Measurements from ENCODE around the gene FPR3. TPM values are rescaled to one million over a fixed set of nuclear protein-coding genes. Genes with fewer than 3 reads are reported as not detected.
A peak's percentile ranks its signal among the peaks of the same experiment; 100 is the strongest.
"Not testable (repeated sequence)": the region's sequence is repeated elsewhere in the genome, so short reads cannot be mapped to it uniquely, and the experiment has no call there.

FPR3 gene
- total RNA-seq, 4 donors from 2014 or later = 3.4 to 4.8 TPM; not detected in 2

DNA sequence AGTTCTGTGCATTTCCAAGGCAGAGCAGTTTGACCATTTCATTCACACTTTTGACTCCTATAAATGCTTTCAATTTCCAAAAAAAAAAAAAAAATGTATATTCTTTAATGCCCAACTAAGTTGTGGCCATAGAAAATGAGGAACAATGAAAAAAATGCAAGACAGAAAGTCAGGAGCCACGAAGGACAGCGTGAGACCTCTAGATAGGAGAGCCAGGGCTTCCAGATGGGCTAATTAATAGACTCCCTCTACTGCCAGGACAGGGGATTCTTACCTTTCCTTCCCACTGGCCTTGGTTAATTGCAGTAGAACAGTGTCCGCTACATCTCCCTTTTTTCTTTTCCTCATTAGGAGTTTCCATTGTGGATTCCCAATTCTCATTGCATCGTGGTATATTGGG is 8.6 kb downstream of the FPR3 start:
- no peak for TF ChIP-seq POLR2A (IDR thresholded peaks at IDR 0.05)
- TF ChIP-seq, protein P1, sequence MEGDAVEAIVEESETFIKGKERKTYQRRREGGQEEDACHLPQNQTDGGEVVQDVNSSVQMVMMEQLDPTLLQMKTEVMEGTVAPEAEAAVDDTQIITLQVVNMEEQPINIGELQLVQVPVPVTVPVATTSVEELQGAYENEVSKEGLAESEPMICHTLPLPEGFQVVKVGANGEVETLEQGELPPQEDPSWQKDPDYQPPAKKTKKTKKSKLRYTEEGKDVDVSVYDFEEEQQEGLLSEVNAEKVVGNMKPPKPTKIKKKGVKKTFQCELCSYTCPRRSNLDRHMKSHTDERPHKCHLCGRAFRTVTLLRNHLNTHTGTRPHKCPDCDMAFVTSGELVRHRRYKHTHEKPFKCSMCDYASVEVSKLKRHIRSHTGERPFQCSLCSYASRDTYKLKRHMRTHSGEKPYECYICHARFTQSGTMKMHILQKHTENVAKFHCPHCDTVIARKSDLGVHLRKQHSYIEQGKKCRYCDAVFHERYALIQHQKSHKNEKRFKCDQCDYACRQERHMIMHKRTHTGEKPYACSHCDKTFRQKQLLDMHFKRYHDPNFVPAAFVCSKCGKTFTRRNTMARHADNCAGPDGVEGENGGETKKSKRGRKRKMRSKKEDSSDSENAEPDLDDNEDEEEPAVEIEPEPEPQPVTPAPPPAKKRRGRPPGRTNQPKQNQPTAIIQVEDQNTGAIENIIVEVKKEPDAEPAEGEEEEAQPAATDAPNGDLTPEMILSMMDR (IDR thresholded peaks at IDR 0.05) = no peak
- H3K27ac ChIP-seq = peak overlapping the region in 1 of 4 donors; percentile 53
- no peaks in the 10 kb centered on the region for H3K36me3 ChIP-seq
- intact Hi-C loops (cut with DNase I; ENCODE audit: low total_unique reads) = no loop called here
- no peak for DNase-seq
- 59 to 66% methylated on average over 4 of the region's 4 CpGs for WGBS, 2 donors (ENCODE audit: low coverage in 1 of 2)
- H3K9me3 ChIP-seq = no peaks in the 10 kb centered on the region
- H3K4me3 ChIP-seq = no peak overlapping the region
- H3K4me1 ChIP-seq = peaks cover 0 to 5% (median 0%) of the 10 kb centered on the region in 4 donors
- in situ Hi-C loops (cut with MboI; ENCODE audit: low pct_ligation_motif_present in 1 of 4, low pct_unique_long_range_greater_than_20kb in 1 of 4, low sequenced_read_pairs in 3 of 4) = no loop called here
- no peaks in the 10 kb centered on the region for H3K27me3 ChIP-seq

DNA sequence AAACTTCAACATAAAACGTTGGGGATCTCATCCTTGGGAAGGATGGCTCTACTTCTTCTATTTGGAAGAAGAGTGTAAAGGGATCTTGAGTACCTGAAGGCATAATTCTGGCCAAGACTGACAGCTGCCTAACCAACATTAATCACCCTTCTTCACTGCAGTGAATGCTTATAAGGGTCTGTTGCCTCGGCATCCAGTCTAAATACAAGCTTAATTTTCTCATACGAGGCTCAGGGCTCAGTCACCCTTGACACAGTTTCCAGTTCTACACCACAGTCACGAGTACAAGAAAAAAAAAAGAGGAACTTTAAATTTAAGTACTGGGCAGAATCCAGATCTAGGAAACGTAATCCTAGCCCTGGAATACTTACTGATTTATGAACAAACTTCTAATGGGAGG is 9.0 kb downstream of the FPR3 start:
- Histone ChIP-seq H3K4me3 (no peak overlapping the region), H3K9me3 (no peaks in the 10 kb centered on the region), H3K27me3 (no peaks in the 10 kb centered on the region), H3K36me3 (no peaks in the 10 kb centered on the region), H3K4me1 (peaks cover 0 to 5% (median 0%) of the 10 kb centered on the region in 4 donors), H3K27ac (peak overlapping the region in 2 of 4 donors; percentile 28 to 53)
- no peak for DNase-seq
- intact Hi-C loops (cut with DNase I; ENCODE audit: low total_unique reads) = no loop called here
- WGBS, 2 donors (ENCODE audit: low coverage in 1 of 2) = 31 to 41% methylated on average over 5 of the region's 5 CpGs
- in situ Hi-C loops (cut with MboI; ENCODE audit: low pct_ligation_motif_present in 1 of 4, low pct_unique_long_range_greater_than_20kb in 1 of 4, low sequenced_read_pairs in 3 of 4) = no loop called here
- TF ChIP-seq, protein P1 (IDR thresholded peaks at IDR 0.05) = no peak
- no peak for TF ChIP-seq POLR2A (IDR thresholded peaks at IDR 0.05)
- TF ChIP-seq POLR2AphosphoS5 (IDR thresholded peaks at IDR 0.05) = no peak
- no peak for TF ChIP-seq EP300 (IDR thresholded peaks at IDR 0.05; ENCODE audit: low read depth)

DNA sequence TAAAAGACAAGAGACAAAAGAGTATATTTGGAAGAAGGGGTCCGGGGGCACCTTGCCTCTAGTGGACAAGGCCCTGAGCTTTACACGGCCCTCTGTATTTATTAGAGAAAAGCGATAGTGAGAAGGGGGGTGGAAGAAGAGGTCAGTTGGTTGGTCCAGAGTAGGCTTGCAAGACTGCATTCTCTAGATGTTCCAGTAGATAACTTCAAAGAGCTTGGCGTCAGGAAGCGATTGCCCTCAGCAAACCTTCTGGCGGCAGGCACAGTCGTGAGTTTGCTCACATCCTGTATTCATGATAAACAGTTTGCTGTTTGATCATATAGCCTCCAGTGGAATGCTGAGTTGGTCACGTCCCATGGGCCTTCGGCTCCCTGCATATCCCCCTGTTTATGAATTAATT is 9.8 kb downstream of the FPR3 start:
- H3K4me3 ChIP-seq; H3K9me3 ChIP-seq; intact Hi-C loops (cut with DNase I; ENCODE audit: low total_unique reads); in situ Hi-C loops (cut with MboI; ENCODE audit: low pct_ligation_motif_present in 1 of 4, low pct_unique_long_range_greater_than_20kb in 1 of 4, low sequenced_read_pairs in 3 of 4); H3K36me3 ChIP-seq; DNase-seq; H3K27me3 ChIP-seq; H3K4me1 ChIP-seq: not testable (repeated sequence)
- H3K27ac ChIP-seq = peak overlapping the region in 3 of 4 donors; percentile 9 to 53 (median 28)
- WGBS, 2 donors (ENCODE audit: low coverage in 1 of 2) = 85 to 88% methylated on average over 4 to 9 of the region's 9 CpGs

DNA sequence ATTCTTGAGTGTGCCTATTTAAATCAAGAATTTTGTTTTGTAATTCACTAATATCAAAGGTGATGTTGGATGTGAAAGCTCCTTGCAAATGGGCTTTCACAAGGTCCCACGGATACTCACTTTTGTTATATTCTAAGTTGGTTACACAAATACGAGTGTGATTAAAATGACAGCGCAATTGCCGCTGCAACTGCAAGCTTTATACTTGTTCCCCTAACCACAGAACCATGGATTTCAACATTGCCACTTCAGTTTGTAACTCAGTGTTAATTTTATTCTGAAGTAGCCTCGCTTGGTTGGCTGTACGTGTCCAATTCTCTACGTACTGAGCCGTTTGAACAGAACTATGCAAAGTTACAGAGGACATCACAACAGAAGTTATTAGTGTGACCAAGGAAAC is 10.4 kb downstream of the FPR3 start:
- H3K27ac ChIP-seq = peak overlapping the region in 2 of 4 donors; percentile 9 to 20
- DNase-seq; H3K4me3 ChIP-seq; intact Hi-C loops (cut with DNase I; ENCODE audit: low total_unique reads); in situ Hi-C loops (cut with MboI; ENCODE audit: low pct_ligation_motif_present in 1 of 4, low pct_unique_long_range_greater_than_20kb in 1 of 4, low sequenced_read_pairs in 3 of 4); H3K9me3 ChIP-seq; H3K36me3 ChIP-seq; H3K4me1 ChIP-seq; H3K27me3 ChIP-seq: not testable (repeated sequence)
- WGBS, 2 donors (ENCODE audit: low coverage in 1 of 2) = 82 to 87% methylated on average over 8 of the region's 8 CpGs

DNA sequence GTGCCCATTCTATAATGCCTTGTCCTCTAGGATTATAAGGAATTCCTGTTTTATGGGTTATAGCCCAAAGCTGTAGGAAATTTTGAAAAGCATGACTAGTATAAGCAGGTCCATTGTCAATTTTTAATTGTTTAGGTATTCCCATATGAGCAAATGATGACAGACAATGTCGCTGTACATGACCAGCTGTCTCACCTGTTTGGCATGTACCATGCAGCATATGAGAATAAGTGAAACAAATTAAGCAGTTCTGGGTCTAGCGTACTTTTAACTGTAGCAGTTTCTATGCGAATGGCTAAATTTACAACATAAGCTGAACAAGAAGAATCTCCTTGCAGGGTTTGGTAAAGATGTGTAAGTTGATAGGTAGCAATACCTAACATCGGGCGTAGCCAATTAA is 11.6 kb downstream of the FPR3 start:
- H3K4me1 ChIP-seq; H3K4me3 ChIP-seq; intact Hi-C loops (cut with DNase I; ENCODE audit: low total_unique reads); H3K27ac ChIP-seq; H3K36me3 ChIP-seq; in situ Hi-C loops (cut with MboI; ENCODE audit: low pct_ligation_motif_present in 1 of 4, low pct_unique_long_range_greater_than_20kb in 1 of 4, low sequenced_read_pairs in 3 of 4); H3K9me3 ChIP-seq; H3K27me3 ChIP-seq; DNase-seq: not testable (repeated sequence)
- 85 to 97% methylated on average over 5 of the region's 5 CpGs for WGBS, 2 donors (ENCODE audit: low coverage in 1 of 2)

DNA sequence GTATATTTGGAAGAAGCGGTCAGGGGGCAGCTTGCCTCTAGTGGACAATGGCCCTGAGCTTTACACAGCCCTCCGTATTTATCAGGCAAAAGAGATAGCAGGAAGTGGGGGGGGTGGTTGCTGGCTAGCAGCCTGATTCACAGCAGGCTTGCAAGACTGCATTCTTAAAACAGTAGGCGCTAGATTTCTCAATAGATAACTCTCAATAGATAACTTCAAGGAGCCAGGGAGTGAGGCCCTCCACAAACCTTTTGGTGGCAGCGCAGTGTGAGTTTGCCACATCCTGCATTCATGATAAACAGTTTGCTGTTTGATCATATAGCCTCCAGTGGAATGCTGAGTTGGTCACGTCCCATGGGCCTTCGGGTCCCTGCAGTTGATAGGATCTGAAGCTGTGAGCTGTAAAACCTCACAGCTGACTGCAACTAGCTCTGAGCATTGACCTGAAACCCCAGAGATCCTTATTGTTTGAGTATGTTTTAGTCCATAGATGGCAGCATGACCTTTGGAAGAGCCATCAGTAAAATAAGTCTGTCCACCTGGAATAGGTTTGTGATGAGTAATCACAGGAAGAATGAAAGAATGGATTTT is 12.2 kb downstream of the FPR3 start:
- 63 to 69% methylated on average over 3 to 6 of the region's 6 CpGs for WGBS, 2 donors (ENCODE audit: low coverage in 1 of 2)
- intact Hi-C loops (cut with DNase I; ENCODE audit: low total_unique reads) = no loop called here
- Histone ChIP-seq H3K4me1 (no peaks in the 10 kb centered on the region), H3K27me3 (no peaks in the 10 kb centered on the region), H3K36me3 (no peaks in the 10 kb centered on the region), H3K4me3 (no peak overlapping the region), H3K27ac (no peak overlapping the region), H3K9me3 (no peaks in the 10 kb centered on the region)
- in situ Hi-C loops (cut with MboI; ENCODE audit: low pct_ligation_motif_present in 1 of 4, low pct_unique_long_range_greater_than_20kb in 1 of 4, low sequenced_read_pairs in 3 of 4) = no loop called here
- TF ChIP-seq POLR2AphosphoS5 (IDR thresholded peaks at IDR 0.05) (no peak), POLR2A (IDR thresholded peaks at IDR 0.05) (no peak), EP300 (IDR thresholded peaks at IDR 0.05; ENCODE audit: low read depth) (no peak)
- TF ChIP-seq, protein P1 (IDR thresholded peaks at IDR 0.05) = no peak
- DNase-seq = peak; percentile 29

Data from transverse colon (tissue), 4 donors.